ENCODE measurements around the gene VDR.
A peak's percentile ranks its signal among the peaks of the same experiment; 100 is the strongest.
"Not testable (repeated sequence)": the region's sequence is repeated elsewhere in the genome, so short reads cannot be mapped to it uniquely, and the experiment has no call there.

VDR gene

DNA sequence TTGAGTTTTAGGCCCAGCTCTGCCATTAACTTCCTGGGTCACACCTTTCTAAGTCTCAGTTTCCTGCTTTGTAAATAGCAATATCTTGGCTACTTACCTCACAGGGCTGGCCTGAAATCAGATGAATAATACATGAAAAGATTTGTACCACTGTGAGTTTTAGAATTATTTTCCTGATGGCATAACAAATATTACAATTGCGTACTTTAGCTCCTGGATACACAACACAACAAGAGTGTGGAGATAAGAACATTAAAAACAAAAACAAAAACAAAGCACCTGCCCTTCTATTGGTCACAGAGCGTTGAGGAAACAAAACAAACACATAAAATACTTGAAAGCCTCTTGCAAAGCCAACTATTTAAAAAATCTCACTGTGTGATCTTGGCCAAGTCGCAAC is 80.2 kb downstream of the VDR start:
- no peak for DNase-seq

DNA sequence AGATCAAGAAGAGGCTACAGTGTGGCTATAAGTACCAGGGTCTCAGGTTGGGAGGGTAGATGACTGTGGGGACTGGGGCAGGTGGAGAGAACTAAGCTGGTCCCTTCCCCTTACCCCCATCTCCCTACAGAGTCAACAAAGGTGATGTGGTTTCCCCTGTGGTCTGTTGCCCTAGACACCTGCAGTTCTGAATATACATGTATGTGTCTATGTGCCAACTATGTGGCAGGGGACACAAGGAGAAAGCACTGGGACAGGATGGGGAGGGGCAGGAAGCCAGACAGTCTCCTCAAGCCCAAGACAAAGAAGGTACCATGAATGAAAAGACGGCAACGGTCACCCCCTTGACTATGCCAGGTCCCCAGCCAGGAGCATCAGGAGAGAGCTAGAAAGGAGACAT is 80.6 kb downstream of the VDR start:
- no peak for DNase-seq

DNA sequence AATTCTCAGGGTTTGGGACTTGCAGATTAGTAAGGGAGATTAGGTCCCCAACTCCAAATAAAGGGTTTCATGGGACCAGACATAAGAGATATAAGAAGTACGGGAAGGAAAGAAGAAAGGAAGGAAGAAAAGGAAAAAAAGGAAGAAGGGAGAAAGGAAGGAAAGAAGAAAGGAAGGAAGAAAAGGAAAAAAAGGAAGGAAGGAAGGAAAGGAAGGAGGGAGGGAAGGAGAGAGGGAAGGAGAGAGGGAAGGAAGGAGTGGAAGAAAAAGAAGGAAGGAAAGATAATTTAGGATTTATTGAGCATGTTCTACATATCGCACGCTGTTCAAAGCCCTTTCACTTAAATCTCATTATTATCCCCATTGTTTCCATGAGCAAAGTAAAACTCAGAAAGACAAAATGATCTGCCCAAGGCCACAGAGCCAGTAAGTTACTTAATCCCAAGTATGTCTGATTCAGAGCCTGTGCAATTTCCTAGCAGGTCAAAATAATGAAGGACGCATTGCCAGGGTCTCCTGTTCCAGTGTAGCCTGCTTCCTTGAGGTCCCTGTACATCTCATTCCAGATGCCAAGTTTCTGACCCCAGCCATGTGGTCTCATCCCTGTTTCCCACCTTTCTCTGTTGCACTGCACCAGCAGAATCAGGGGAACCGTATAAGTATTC is 81.2 kb downstream of the VDR start:
- DNase-seq: no peak

DNA sequence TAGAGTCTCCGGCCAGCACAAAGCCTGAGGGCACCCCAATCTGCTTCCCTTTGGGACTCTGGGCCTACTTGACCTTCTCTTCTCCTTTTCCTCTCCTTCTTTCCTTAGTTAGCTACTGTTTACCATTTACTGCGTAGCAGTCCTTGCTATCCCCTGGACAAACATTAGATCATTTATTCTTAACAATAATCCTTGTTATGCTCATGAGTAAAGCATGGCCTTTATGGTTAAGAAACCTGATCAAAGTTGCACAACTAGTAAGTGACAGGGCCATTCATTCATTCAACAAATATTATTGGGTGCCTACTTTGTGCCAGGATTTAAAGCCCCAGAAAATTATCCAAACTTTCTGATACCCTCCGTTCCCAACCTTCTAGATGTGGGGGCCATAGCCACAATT is 81.9 kb downstream of the VDR start:
- no peak for DNase-seq

DNA sequence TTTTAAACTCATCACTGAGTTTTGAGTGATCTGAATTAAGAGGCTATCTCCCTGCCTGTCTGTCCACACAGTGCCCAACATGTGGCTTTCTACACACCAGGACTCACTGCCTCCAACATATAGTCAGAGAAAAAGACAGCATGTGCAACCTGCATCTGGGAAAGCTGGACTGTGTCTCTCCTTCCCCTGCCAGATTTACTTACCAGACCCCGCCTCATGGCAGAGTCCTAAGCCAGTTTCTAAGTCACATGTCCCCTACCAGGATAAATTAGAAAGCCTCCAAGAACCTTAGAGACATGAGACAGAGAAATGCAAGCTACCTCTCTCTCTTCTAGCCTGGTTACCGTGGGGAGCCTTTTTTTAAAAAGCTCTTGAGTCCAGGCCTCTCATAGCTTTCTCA is 82.4 kb downstream of the VDR start:
- DNase-seq: no peak

DNA sequence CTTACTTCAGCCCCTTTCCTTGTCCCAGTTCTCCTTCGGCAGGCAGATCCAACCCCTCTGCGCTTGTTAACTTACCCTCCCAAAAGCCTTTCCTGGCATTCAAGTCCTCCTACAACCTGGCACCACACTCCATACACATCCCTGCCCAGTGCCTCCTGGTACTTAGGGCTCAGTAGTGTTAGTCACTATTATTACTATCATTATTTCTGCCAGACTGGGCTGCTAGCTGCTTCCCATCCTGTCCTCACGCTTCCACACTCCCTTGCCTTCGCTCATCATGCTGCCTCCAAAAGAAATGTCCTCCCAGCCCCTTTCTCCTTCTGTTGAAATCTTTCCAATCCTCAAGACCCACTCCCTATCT is 83.5 kb downstream of the VDR start:
- DNase-seq: no peak

DNA sequence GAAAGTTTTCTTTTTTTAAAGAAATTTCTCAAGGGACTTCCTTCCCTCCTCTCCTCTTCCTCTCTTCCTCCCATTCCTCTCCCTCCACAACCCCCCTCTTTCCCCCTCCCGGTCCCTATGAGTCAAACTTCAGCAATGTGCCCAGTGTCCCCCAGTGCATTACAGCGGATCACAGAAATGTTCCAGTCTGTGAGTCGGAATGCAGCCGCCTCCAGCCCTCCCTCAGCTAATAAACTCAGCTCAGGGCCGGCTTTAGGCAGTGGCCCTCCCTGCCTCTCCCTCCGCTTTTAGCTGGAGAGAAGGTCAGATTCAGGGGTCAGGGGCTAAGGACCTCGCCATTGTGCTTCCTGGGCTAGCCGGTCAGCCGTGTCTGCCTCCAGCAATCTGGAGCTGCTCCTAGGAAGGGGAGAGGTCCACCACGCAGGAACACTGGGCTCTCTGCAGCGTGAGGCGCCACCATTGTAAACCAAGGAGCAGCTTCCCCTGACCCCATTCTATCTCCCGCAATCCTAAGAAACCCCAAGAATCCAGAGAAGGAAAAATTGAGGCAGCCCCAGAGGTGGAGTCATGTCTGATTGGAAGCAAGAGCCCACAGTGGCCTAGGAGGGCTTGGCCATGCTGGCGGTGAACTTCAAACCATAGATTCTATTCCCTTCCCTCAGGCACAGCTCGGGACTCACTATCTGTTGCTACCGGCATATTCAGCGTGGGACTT is 84.0 kb downstream of the VDR start:
- peak; percentile 100 for DNase-seq

DNA sequence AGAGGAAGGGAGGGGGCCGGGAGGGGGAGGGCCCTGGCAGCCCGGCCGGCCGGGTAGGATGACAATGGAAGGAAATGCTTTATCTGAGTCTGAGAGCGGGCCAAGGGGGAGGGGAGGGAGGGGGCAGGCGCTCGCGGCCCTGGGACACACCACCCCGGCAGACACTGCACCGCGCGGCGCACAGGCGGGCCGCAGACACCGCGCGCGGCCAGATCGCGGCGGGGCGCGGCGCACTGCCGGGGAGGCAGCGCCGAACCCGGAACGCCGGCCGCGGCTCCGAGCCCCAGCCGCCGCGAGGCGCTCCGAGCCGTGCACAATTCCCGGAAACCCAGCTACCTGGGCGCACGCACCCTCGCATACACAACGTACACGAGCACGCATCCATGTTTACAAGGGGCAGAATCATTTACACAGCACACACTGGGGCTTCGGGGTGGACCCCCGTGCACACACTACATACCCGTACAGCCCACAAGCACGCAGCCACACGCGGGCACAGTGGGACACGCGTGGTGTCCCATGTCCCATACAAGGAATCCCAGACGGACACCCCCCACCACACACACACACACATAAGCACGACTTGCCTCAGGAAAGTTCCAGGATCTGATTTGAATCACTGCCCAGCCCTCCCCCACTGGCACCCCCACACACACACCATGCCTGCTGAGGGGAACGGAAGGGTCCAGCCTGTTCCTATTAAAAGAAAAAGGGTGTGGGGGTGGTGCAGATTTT is 84.7 kb downstream of the VDR start, which contains the start of gene HDAC7:
Gene HDAC7, minus strand, starts transcription at position 8 of the 735 bp plus-strand sequence. CDS start 118 bp downstream, outside the sequence.
- DNase-seq: peak; percentile 97

DNA sequence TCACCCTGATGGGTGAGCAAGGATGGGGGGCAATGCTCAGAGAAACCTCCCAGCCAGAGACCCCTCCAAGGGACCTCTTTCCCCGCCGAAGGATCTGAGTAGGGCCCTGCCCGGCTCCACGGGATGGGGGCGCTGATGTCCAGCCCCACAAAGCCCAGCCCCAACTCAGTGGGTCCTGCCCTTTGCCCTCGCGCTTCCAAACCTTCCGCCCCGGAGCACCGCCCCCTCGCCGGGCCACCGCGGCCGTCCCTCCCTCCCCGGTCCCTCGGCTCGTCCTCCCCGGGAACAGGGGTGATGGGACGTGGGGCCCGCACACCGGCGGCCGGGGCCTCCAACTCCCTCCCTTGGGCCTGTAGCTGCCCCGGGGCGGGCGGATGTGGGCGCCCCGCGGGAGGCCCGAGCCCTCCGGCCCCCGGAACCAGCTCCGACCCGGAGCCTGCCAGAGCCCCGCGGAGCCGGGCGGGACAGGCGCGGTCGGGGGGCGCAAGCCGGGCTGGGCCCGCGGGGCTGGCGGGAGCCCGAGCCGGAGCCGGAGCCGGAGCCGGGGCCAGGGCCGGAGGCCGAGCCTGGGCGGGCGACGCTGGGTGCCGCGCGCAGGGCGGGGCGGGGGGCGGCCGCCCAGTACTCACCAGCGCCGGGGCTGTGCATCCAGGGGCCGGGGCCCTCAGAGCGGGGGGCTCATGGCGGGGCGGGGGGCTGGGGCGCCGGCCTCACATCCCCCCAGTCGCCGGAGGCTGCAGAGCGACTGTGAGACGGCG is 85.5 kb downstream of the VDR start:
- peak; percentile 82 for DNase-seq

DNA sequence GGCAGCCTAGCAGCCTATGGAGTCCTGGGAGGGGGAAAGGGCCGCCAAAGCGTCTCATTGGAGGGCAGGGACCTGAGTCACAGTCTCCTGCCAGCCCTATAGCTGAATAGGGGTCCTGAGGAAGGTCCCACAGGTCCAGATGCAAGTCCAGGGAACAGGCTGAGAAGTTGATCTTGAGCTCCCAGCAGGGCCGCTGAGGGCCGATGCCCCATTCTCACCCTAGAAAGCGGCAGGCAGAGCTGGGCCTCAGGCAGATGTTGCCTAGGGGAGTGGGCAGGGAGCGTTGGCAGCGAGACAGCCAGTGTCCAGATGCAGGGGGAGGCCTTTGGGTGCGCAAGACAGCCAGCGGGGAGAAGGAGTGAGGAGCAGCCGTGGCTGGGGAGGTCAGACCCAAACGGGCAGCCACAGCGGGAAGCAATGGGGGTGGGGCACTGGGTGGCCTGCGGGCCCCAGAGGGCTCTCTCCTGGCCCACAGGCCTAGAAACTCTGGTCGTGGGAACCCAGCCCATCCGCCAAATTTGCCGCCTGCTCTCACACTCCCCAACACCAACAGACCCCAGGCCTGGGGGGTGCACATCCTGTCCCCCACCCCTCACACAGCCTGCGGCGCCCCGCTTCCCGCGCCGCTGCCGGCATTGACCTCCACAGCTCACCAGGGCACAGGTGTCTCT is 86.2 kb downstream of the VDR start:
- peak; percentile 78 for DNase-seq

DNA sequence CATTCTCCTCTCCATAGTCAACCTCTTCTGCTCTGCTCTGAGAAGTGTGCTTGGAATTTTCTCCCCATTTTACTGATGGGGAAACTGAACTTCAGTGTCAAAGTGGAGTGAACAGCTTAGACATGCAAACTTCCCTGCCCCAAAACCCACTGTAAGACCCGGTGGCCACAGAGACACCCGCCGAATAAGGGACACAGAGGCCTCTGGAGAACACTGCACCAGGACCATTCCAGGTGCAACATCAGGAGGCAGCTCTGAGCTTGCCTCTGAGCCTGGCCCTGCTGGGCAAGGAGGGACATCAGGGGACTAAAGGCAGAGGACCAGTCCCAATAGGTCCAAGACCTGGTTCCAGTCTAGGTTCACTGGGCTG is 86.8 kb downstream of the VDR start:
- no peak for DNase-seq

DNA sequence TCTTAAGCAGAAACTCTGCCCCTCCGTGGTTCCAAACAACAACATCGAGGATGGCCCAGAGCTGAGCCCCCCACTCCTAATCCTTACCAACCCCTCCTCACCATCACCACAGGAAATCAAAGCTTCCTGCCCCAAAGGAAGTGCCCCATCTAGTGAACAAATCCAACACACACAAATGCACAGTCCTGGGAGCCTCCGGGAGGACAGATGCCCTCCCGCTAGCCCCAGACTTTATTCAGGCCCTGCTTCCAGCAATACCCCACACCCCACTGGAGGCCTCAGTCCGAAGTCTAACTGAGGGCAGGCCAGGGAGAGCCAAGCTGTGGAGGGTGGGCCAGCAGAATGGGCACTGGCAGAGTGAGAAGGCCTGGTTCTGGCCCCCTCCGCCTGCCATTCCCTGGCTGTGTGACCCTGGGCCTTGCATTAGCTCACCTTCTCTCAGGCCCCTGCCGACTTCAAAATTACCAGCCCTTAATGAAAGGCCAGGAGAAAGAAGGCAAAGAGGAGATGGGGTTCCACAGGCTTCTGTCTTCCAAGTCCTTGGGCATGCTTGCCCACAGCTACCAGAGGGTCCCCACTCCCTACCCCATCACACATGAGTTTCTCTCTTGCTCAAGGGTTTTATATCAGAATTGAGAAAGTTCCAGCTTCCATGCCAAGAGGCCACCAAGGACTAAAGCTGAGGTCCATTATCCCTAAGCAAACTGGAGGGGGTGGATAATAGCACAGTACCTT is 87.4 kb downstream of the VDR start:
- no peak for DNase-seq

DNA sequence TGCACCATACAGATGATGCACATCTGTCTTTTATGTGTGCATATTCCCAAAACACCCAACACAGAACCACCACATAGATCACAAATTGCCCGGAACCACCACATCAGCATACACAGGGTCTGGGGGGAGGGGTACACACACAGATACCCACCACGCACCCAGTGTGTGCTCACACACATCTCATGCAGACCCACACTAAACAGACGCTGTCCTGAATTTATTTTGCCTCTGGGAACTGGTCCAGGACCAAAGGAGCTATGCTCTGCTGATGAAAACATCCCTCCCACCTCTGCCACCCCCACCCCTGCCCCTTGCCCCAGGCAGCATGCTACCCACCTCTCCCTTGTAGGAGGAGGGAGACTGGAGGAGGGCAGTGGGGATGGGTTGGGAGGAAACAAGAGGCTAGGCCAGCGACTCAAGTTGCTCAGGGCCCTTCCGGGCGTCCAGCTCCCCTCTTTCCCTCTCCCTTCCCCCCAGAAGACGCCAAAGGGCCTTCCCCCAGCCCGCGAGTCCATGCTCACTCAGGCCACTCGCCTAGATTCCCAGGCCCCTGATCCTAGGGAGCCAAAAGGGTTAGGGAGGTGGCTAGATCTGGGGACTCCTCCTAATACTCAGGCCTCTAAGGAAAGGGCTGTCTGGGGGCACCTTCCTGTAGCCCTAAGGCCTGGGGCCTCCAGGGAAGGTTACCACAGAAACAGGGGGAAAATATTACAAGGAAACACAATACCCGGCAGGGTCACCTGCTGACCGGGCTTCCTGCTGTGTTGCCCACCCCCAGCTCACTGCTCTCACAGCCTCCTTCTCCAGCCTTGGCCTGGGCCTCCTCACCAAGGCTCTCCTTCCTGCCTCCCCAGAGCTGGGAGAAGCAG is 88.2 kb downstream of the VDR start:
- DNase-seq: no peak

DNA sequence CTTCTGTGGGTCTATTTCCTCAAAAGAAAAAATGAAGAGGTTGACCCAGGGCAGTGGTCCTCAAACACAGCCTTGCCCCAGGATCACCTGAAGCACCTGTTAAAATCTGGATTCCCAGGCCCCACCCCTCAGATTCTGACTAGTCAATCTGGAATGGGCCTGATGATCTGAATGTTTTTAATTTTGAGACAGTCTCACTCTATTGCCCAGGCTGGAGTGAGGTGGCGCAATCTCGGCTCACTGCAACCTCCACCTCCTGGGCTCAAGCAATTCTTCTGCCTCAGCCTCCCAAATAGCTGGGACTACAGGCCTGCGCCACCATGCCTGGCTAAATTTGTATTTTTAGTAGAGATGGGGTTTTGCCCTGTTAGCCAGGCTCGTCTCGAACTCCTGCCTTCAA is 89.3 kb downstream of the VDR start:
- not testable (repeated sequence) for DNase-seq

DNA sequence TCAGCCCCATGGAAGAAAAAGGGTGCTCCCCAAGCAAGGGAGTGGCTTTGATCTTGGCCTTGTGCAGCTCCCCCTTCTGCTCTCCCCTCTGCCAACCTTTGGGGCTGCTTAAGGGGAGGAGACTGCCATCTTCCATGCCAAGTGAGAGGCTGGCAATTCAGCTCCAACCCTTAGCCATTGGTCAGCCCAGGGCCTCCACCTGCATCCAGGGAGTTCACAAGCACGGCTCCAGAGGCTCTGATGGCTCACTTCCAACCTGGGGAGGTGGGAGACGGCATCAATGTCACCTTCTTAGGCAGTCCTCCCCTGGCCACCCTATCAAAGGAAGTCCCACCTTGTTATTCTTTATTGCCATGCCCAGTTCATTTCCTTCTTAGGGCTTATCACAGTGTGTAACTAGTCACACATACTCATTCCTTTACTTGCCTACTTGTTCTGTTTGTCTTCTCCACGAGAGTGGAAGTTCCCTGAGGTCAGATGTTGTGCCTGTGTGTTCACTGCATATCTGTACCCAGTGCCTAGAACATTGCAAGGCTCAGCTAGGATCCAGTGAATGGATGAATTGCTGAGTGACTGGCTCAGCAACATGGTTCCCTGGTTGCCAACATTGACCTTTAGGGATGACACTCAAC is 90.1 kb downstream of the VDR start:
- DNase-seq: no peak

DNA sequence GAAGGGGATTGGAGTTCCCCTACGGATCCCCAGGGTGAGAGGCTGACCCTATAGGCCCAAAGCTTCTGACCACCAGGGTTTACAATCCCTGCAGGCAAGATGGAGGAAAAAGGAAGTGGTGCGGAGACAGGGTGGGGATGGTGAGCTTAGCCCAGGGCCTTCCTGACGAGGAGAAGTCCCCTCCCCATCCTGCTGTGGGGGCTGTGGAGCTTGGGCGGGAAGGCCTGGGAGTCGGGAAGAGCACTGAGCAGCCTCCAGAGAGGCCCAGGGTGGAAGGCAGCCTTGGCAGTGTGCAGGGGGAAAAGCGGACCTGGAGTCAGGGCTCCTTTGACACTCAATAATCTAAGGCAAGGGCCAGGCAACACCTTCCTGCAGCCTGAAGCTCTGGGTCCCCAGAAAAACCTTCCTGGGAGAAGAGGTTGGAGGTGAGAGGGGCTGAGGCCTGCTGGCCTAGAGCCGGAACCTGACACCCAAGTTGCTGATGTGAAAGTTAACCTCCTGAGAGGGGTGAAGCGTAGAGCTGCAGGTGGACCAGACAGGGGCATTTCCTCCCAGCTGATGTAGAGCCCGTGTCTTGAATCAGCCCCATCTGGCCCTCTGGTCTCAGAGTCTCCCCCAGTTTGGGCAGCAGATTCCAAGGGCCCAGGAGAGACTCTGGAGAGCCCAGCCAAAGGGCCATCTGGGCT is 91.1 kb downstream of the VDR start:
- DNase-seq: peak; percentile 90

DNA sequence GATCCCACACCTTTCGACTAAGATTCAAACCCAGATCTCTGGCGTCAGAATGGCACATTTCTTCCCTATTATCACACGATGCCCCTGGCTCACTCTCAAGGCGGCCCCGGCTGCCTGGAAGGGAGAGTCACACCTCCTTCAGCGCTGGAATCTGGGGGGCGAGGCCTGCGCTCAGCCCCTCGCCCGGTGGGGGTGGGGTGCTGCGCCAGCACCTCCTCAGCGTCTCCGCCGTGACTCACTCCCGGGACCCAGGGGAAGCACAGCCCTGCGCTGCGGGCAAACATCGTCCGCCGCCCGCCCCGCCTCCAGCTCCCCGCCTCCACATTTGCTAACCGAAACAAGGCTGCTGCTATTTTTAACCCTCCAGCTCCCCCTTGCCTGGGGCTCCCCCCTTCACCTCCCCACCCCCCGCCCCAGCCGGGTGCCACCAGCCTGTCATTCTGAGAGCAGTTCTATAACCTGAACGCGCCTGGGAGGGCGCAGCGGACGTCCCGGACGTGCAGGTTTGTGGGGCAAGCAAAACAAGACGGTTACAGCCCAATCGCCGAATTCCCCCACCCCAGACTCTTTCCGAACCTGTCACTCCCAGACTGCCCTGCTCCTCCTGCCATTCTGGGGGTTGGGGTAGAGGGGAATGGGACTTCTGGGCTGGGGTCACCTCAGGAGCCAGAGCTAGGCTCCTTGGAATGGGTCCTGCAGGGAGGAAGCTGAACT is 91.8 kb downstream of the VDR start:
- DNase-seq: peak; percentile 98

DNA sequence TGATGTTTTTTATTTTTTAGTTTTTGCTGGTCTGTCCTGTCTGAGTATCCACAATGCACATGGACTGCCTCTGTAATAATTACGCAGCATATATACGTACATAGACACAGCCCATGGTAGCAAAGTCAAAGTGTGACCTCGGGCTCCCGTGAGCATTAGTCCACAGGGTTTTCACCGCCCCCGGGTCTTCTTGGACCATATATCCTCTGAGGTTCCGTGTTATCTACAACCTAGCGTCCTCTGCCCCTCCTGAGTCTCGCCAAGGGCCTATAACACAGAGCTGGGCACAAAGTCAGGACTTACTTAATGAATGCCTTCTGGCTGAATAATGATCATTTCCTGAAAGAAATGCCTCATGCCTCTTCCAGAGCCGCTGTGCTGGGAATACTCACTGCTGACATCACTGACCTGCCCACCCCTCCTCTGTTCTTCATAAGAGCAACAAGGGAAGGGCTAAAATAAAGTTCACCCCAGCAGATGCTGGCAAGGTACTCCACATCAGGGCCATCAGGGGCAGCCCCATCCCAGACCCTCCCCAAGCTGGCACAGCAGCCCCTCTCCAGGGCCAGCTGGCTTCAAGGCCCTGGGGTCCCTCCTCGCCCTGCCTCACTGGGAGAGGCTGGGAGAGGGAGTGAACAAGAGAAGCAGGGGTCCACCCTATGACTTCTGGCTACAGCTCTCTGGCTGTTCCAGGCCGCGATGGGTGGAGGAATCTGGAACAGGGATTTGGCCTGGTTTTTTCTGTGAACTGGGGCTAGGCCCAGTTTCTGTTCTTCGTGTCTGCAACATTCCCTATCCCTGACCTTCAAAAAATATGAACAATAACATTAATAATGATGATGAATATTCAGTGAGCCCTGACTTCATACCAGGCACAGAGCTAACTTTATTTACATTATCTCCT is 93.0 kb downstream of the VDR start:
- DNase-seq: no peak

Measured in islet precursor cell (in vitro differentiated cells).